HL-60 (cell line): ENCODE measurements around the gene PTPRM.

Source experiments
- DNase-seq, 2 experiments: peaks; one replicate each; pipeline ENCODE4 v3.0.0-alpha.2; 2010 to 2020; ENCODE audit warnings: low read depth in 1 of 2, low spot score in 1 of 2
- H3K27ac ChIP-seq: fragments of 250-450 bp; sonication (Bioruptor Pico); replicated peaks from 2 replicates; pipeline ENCODE4 v1.5.1; 2020; ENCODE audit warnings: mild to moderate bottlenecking, moderate library complexity
- H3K27me3 ChIP-seq: fragments of 250-450 bp; sonication (Bioruptor Pico); 2 replicates; pipeline ENCODE4 v1.5.1; 2021; ENCODE audit warnings: mild to moderate bottlenecking, moderate library complexity; ENCODE audit not compliant: insufficient read depth, poor library complexity, severe bottlenecking
- H3K4me3 ChIP-seq: replicated peaks from 2 replicates; pipeline ENCODE4 v1.5.1; 2011; ENCODE audit warnings: mild to moderate bottlenecking, control low read depth, low read length; ENCODE audit not compliant: insufficient read depth
- CTCF ChIP-seq: IDR thresholded peaks from one replicate; pipeline ENCODE4 v1.5.1; 2011; ENCODE audit warnings: low read length, control low read depth, inconsistent platforms; ENCODE audit not compliant: insufficient read depth
- GABPA ChIP-seq: IDR thresholded peaks from 2 replicates; pipeline ENCODE4 v1.6.1; 2012; ENCODE audit warnings: low read depth
- POLR2AphosphoS5 ChIP-seq: IDR thresholded peaks from 2 replicates; pipeline ENCODE4 v1.6.1; 2012; ENCODE audit warnings: low read depth
- SPI1 ChIP-seq: IDR thresholded peaks from 2 replicates; pipeline ENCODE4 v1.6.1; 2012; ENCODE audit warnings: low read depth, mild to moderate bottlenecking, borderline replicate concordance
- TF ChIP-seq, protein P1 (sequence below): IDR thresholded peaks from 2 replicates; pipeline ENCODE4 v1.6.1; 2012; ENCODE audit warnings: low read depth; ENCODE audit not compliant: insufficient replicate concordance

The PTPRM gene

DNA sequence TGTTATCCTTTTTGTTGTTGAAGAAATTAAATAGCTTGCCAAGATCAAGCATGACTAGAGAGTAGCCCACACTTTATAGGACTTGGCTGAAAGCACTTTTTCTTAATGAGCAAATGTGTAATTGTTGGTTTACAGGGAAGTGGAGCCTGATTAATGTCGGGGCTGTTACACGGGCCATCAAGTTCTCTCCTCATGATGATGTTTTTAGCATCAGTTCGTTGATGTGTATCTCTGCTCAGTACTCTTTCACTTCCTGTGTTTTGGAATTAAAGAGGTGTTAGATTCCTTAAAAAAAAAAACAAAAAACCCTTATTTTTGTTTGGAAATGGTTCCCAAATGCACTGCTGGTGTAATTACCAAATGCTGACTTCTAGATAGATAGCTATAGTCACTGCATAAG, 114.2 kb downstream of the PTPRM start:
- H3K27me3 ChIP-seq: no peaks in the 10 kb centered on the region
- DNase-seq: no peak
- TF ChIP-seq SPI1: no peak
- no peak for TF ChIP-seq POLR2AphosphoS5
- TF ChIP-seq CTCF: no peak
- no peak for TF ChIP-seq GABPA
- TF ChIP-seq, protein P1, sequence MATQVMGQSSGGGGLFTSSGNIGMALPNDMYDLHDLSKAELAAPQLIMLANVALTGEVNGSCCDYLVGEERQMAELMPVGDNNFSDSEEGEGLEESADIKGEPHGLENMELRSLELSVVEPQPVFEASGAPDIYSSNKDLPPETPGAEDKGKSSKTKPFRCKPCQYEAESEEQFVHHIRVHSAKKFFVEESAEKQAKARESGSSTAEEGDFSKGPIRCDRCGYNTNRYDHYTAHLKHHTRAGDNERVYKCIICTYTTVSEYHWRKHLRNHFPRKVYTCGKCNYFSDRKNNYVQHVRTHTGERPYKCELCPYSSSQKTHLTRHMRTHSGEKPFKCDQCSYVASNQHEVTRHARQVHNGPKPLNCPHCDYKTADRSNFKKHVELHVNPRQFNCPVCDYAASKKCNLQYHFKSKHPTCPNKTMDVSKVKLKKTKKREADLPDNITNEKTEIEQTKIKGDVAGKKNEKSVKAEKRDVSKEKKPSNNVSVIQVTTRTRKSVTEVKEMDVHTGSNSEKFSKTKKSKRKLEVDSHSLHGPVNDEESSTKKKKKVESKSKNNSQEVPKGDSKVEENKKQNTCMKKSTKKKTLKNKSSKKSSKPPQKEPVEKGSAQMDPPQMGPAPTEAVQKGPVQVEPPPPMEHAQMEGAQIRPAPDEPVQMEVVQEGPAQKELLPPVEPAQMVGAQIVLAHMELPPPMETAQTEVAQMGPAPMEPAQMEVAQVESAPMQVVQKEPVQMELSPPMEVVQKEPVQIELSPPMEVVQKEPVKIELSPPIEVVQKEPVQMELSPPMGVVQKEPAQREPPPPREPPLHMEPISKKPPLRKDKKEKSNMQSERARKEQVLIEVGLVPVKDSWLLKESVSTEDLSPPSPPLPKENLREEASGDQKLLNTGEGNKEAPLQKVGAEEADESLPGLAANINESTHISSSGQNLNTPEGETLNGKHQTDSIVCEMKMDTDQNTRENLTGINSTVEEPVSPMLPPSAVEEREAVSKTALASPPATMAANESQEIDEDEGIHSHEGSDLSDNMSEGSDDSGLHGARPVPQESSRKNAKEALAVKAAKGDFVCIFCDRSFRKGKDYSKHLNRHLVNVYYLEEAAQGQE: no peak
- H3K27ac ChIP-seq: no peak overlapping the region
- no peak overlapping the region for H3K4me3 ChIP-seq

DNA sequence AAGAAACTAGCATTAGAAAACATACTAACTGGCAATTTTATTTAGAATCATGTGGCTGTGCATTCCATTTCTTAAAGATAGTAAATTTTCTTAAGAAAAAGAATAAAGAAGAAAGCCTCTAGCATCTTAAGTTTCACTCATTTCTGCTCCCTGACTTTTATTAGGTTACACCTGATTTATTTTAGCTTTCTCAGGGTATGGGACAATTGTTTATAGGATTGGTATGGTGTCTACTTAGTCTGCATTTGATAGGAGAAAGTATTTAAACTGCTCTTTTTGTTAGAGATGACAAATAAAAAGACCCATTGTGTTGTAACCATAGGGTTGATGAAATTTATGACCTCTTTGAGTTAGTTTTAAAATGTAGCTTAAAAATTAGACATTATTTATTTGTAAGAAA, 115.2 kb downstream of the PTPRM start:
- TF ChIP-seq POLR2AphosphoS5: no peak
- TF ChIP-seq GABPA: no peak
- TF ChIP-seq CTCF: no peak
- TF ChIP-seq, protein P1: no peak
- no peak for TF ChIP-seq SPI1
- Histone ChIP-seq H3K4me3 (no peak overlapping the region), H3K27ac (no peak overlapping the region), H3K27me3 (no peaks in the 10 kb centered on the region)
- DNase-seq: no peak

- Histone ChIP-seq H3K4me3 (no peak overlapping the region), H3K27me3 (no peaks in the 10 kb centered on the region), H3K27ac (no peak overlapping the region)
- no peak for TF ChIP-seq POLR2AphosphoS5
- TF ChIP-seq CTCF: no peak
- no peak for TF ChIP-seq GABPA
- no peak for TF ChIP-seq SPI1
- TF ChIP-seq, protein P1: no peak
- DNase-seq: no peak
These were observed 116.6 kb downstream of the PTPRM start for GRCh38 chr18:7683753-7684152.
